ENCODE measurements around the gene ZNF878. TPM values are rescaled to one million over a fixed set of nuclear protein-coding genes. Genes with fewer than 3 reads are reported as not detected.

Gene ZNF878
- total RNA-seq (2016; rRNA removed; fragmentation: Illumina TruSeq; extraction: Trizol) (5.2 and 6.4 TPM in 2 replicates), polyA plus RNA-seq (2011; rRNA removed) (0.46 and 0.52 TPM in 2 replicates), polyA minus RNA-seq (2011; rRNA and poly(A)+ RNA removed; ENCODE audit: low replicate concordance) (0.64 TPM in 1 of 2 replicates, not detected in the other), Bru-seq, nascent RNA (percentile 71 among the genes with signal in this experiment), BruChase-seq, experiment 1, labeled RNA remaining after a 6-hour chase (percentile 64 among the genes with signal in this experiment), BruChase-seq, experiment 2, labeled RNA remaining after a 2-hour chase (percentile 74 among the genes with signal in this experiment)
- total RNA-seq (2016; cell fraction: cytosol; rRNA removed; fragmentation: Illumina TruSeq; extraction: Trizol; ENCODE audit: low read depth): 1.3 and 1.9 TPM in 2 replicates
- total RNA-seq (2016; cell fraction: insoluble cytoplasmic fraction; rRNA removed; fragmentation: Illumina TruSeq; extraction: Trizol): 5.5 and 5.8 TPM in 2 replicates
- 2.1 and 3.0 TPM in 2 replicates for total RNA-seq (2016; cell fraction: membrane; rRNA removed; fragmentation: Illumina TruSeq; extraction: Trizol)
- total RNA-seq (2016; cell fraction: nucleus; rRNA removed; fragmentation: Illumina TruSeq; extraction: Trizol): 6.1 and 6.9 TPM in 2 replicates
- polyA plus RNA-seq (2011; cell fraction: cytosol; rRNA removed): 0.10 and 0.13 TPM in 2 replicates
- 0.59 and 0.92 TPM in 2 replicates for polyA plus RNA-seq (2011; cell fraction: nucleus; rRNA removed)
- 0.59 and 0.67 TPM in 2 replicates for polyA plus RNA-seq (2012)
- polyA plus RNA-seq (2016; cell fraction: cytosol; fragmentation: Illumina TruSeq; extraction: Trizol; ENCODE audit: low read depth): 0.17 and 0.23 TPM in 2 replicates
- 2.0 and 2.3 TPM in 2 replicates for polyA plus RNA-seq (2016; cell fraction: insoluble cytoplasmic fraction; fragmentation: Illumina TruSeq; extraction: Trizol; ENCODE audit: low read depth)
- 0.21 and 0.30 TPM in 2 replicates for polyA plus RNA-seq (2016; cell fraction: membrane; fragmentation: Illumina TruSeq; extraction: Trizol; ENCODE audit: low read depth)
- polyA plus RNA-seq (2016; cell fraction: nucleus; fragmentation: Illumina TruSeq; extraction: Trizol; ENCODE audit: insufficient read depth, low read depth): 2.1 and 2.6 TPM in 2 replicates
- polyA minus RNA-seq (2011; cell fraction: cytosol; rRNA and poly(A)+ RNA removed): 0.62 and 0.79 TPM in 2 replicates
- polyA minus RNA-seq (2011; cell fraction: nucleus; rRNA and poly(A)+ RNA removed): 6.6 and 6.7 TPM in 2 replicates
- long read RNA-seq, experiment 1: 0 reads
- long read RNA-seq, experiment 2: 0 reads

DNA sequence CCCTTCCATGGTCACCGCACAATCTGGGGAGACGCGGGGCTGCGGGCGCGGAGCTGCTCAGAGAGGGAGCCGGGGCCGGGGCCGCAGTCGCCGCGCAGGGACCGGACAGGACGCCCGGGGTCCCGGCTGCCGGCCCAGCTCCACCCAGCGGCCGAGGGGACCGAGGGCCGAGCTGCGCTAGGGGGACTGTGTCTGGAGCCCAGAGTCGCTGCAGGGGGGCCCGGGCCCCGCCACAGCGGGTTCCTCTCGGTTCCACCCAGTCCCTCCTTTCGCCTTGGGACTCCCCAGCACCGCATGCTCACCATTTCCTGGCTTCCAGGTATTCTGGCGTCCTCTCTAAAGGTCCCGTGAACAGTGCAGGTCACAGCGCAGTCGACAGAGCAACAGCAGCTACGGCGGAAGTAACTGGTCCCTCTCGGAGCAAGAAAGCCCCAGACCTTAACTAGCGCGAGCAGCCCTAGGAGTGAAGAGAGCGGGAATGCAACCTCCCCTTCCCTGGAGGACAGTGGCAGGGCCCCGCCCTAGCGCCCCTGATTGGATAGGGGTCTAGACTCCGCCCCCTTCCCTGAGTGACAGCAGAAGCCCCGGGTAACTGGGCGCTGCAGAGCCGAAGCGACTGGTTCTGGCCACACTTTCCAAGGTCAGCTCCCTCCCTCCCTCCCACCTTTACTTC, at the start of gene ZNF878:
Gene ZNF878 (minus strand): TSS at position 465 of the 673 bp plus-strand sequence. CDS start 160 bp downstream, at position 305.
- intact Hi-C loops (cut with micrococcal nuclease; ENCODE audit: unreplicated experiment): loop anchor here (2.0 kb wide), 1 partner anchor 128 kb away; the partner anchor contains the start of gene ZNF700
- TSS peak; percentile 84 for BruUV-seq (replicated peaks)
- in situ Hi-C loops (cut with HindIII; ENCODE audit: extremely low pct_ligation_motif_present, low pct_unique_long_range_greater_than_20kb): no loop called here
- under 1% methylated on average over 30 of the region's 46 CpGs for WGBS (ENCODE audit: low lambda C conversion rate)
- ChIA-PET CTCF (ENCODE audit: low intra/inter-chr PET ratio, low total read pairs) (interaction anchor here (1.7 kb wide), 1 partner anchor 171 kb away, joined by 5 read pairs; no protein-coding TSS in a partner anchor), POLR2A (interaction anchor here (0.7 to 2.6 kb wide), 27 partner anchors 9 to 524 kb away, joined by 3 to 47 read pairs (median 5); partner anchors contain the start of genes ECSIT, ZNF136, ZNF20 and ZNF433)
- Histone ChIP-seq H3K9me3 (ENCODE audit: low read length) (no peaks in the 10 kb centered on the region), H3K4me2 (ENCODE audit: low read depth, low read length) (peak within 1 kb of the TSS; percentile 84), H3K27ac (ENCODE audit: extremely low read length, insufficient read depth, low read length) (peak within 1 kb of the TSS; percentile 93), H3K27me3 (ENCODE audit: control insufficient read depth in 1 of 2, insufficient read depth in 2 of 2, low read length in 2 of 2) (peaks cover 0 to 10% of the 10 kb centered on the region in 2 experiments; a peak in 2 of 5 replicates), H3K4me1 (ENCODE audit: insufficient read depth, low read length) (peaks cover 45% of the 10 kb centered on the region), H3K4me3 (replicated peaks in 1 of 3; ENCODE audit: insufficient read depth in 1 of 3, low read depth in 2 of 3, low read length in 3 of 3) (peak within 1 kb of the TSS; percentile 77 to 97 (median 90)), H3K36me3 (replicated peaks in 1 of 2; ENCODE audit: control insufficient read depth in 1 of 2, insufficient read depth in 2 of 2, low read length in 2 of 2) (no peaks in the 10 kb centered on the region), H4K20me1 (ENCODE audit: insufficient read depth, low read length) (no peaks in the 10 kb centered on the region), H3K9ac (ENCODE audit: insufficient read depth, low read depth, low read length) (peak within 1 kb of the TSS; percentile 94), H3K79me2 (ENCODE audit: insufficient read depth, low read length) (no peaks in the 10 kb centered on the region), H2AFZ (ENCODE audit: low read length) (no peak within 1 kb of the TSS)
- FAIRE-seq: peak; percentile 78
- DNase-seq (ENCODE audit: low spot score): peak; percentile 97
- peak; percentile 98 for ATAC-seq
- TF ChIP-seq ARNT2 (CRISPR knock-in tag; IDR thresholded peaks at IDR 0.05; ENCODE audit: low read depth) (no peak; the same call in 1 of the 2 replicates), SOX5 (CRISPR knock-in tag; IDR thresholded peaks at IDR 0.05; ENCODE audit: borderline replicate concordance) (peak; percentile 49; the same call in 1 of the 2 replicates), MTF2 (CRISPR knock-in tag; IDR thresholded peaks at IDR 0.05; ENCODE audit: borderline replicate concordance) (no peak), ZNF589 (CRISPR knock-in tag; conservative IDR thresholded peaks at IDR 0.05) (0 out of 2 replicates have a peak, but pooled peaks have one; percentile 81), GATAD1 (CRISPR knock-in tag; IDR thresholded peaks at IDR 0.05) (peak; percentile 63), ZNF629 (CRISPR knock-in tag; conservative IDR thresholded peaks at IDR 0.05) (no peak), IKZF4 (CRISPR knock-in tag; IDR thresholded peaks at IDR 0.05; ENCODE audit: borderline replicate concordance, low read depth, not compliant biosample characterization) (no peak), GMEB2 (CRISPR knock-in tag; IDR thresholded peaks at IDR 0.05; ENCODE audit: low read depth) (no peak), ZNF362 (CRISPR knock-in tag; IDR thresholded peaks at IDR 0.05; ENCODE audit: borderline replicate concordance) (no peak), HMGA1 (CRISPR knock-in tag; conservative IDR thresholded peaks at IDR 0.05) (no peak), ZNF224 (CRISPR knock-in tag; IDR thresholded peaks at IDR 0.05) (peak; percentile 74; the same call in 1 of the 2 replicates), ZNF790 (CRISPR knock-in tag; IDR thresholded peaks at IDR 0.05; ENCODE audit: borderline replicate concordance) (peak; percentile 69; the same call in 1 of the 2 replicates)
- TF ChIP-seq, protein P1, sequence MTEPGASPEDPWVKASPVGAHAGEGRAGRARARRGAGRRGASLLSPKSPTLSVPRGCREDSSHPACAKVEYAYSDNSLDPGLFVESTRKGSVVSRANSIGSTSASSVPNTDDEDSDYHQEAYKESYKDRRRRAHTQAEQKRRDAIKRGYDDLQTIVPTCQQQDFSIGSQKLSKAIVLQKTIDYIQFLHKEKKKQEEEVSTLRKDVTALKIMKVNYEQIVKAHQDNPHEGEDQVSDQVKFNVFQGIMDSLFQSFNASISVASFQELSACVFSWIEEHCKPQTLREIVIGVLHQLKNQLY (CRISPR knock-in tag; IDR thresholded peaks at IDR 0.05): 0 out of 2 replicates have a peak, but pooled peaks have one; percentile 18
